Globus pallidus (tissue), 1 donor: ENCODE measurements around the gene SPANXN2.
"Not testable (repeated sequence)": the region's sequence is repeated elsewhere in the genome, so short reads cannot be mapped to it uniquely, and the experiment has no call there.

ENCODE experiments used
- DNase-seq: peaks from one replicate; pipeline ENCODE4 v3.0.0-alpha.2; 2015; ENCODE audit warnings: low spot score

SPANXN2 gene, protein sequence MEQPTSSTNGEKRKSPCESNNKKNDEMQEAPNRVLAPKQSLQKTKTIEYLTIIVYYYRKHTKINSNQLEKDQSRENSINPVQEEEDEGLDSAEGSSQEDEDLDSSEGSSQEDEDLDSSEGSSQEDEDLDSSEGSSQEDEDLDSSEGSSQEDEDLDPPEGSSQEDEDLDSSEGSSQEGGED

DNA sequence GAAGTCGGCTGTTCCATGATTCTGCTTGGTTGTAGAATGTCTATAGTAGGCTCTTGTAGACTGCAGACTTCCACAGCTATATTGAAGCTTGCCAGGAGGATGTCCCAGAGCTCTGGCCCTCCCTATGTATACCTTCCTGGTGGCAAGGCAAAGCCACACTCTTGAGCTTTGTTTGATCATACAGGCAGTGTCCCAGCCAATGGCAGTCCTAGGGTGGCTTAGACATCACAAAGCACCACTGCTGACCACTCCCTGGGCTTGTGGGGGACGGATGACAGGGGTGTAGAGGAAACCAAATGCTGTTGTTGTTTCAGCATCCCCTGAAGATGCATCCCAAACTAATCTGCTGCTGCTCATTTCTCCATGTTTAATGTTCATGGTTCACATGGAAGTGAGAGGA lies at the start of gene SPANXN2:
Gene SPANXN2, minus strand, starts transcription at position 101 of the 400 bp plus-strand sequence. Its CDS starts 84 bp downstream, at position 17.
- DNase-seq: not testable (repeated sequence)

DNA sequence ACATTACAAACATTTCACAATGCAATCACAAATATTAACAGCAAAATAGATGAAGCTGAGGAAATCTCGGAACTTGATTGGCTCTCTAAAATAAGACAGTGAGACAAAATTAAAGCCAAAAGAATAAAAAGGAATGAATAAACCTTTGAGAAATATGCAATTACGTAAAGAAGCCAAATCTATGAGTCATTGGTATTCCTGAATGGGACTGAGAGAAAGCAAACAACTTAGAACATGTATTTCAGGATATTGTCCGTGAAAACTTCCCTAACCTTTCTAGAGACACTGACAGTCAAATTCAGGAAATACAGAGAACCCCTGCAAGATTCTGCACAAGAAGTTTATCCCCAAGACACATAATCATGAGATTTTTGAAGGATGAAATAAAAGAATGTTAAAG lies 48.4 kb upstream of the SPANXN2 start:
- no peak for DNase-seq

DNA sequence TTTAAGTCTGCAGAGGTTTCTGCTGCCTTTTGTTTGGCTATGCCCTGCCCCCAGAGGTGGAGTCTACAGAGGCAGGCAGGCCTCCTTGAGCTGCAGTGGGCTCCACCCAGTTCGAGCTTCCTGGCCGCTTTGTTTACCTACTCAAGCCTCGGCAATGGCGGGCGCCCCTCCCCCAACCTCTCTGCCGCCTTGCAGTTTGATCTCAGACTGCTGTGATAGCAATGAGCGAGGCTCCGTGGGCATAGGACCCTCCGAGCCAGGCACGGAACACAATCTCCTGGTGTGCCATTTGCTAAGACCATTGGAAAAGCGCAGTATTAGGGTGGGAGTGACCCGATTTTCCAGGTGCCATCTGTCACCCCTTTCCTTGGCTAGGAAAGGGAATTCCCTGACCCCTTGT lies 47.2 kb upstream of the SPANXN2 start:
- not testable (repeated sequence) for DNase-seq

DNA sequence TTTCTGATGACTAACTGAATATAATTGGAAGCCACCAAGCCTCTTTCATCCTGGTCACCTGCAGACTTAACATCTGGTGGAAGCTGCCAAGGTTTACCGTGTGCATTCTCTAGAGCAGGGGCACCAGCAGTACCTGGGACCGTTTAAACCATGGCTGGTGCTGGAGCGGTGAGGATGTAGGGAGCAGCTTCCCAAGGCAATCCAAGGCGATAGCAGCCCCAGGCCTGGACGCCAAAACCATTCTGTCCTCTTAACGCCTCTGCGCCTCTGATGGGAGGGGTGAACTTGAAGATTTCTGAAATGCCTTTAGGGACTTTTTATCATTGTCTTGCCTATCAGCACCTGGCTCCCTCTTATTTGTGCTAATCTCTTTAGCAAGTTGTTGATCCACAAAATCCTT lies 37.3 kb upstream of the SPANXN2 start:
- no peak for DNase-seq

DNA sequence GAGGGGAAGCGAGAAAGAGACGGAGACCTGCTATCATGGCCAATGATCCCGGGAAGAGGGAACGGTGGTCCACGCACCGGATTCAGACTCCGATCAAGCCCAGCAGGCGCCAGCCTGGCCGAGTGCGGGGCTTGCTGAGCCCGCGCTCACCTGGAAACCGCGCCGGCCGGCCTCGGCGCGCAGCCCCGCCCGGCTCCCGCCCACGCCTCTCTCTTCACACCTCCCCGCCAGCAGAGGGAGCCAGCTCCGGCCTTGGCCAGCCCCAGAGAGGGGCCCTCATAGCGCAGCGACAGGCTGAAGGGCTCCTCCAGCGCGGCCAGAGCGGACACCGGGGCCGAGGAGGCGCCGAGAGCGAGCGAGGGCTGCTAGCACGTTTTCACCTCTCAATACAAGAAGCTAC lies 36.8 kb upstream of the SPANXN2 start:
- DNase-seq: no peak

DNA sequence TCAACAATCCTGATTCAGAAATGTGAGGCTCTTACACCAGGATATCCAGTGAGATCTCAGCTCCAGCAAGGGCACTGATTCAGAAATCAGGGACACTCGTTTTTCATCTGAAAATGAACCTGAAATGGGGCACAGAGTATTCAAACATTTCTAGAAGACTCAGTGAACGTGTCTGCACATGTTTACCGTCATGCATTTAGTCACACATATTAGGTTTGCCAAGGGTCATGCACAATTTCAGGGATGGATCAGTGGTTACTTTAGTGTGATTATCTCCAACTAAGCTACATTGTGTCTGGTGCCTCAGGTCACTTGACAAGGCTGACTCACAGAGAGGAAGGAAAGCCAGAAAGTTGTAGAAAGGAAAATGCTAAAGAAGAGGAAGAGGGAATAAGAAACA lies 33.6 kb upstream of the SPANXN2 start:
- DNase-seq: no peak

DNA sequence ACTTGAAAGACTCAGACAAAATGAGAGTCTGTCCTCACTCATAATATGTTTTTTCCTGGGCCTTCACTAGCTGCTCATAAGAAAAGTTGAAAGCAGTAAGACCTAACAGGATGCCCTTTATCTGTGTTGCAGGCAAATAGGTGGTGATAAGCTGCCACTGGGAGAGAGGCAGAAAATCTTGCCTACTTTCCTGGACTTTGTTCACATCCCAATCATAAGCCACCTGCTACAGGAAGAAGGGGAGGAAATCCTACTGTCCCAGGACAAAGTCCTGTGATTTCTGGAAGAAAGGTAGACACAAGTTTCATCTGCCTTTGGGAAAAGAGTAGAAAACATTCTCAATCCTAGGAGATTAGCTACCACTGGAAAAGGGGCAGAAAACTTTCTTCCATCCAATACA lies 13.3 kb upstream of the SPANXN2 start:
- DNase-seq: no peak

DNA sequence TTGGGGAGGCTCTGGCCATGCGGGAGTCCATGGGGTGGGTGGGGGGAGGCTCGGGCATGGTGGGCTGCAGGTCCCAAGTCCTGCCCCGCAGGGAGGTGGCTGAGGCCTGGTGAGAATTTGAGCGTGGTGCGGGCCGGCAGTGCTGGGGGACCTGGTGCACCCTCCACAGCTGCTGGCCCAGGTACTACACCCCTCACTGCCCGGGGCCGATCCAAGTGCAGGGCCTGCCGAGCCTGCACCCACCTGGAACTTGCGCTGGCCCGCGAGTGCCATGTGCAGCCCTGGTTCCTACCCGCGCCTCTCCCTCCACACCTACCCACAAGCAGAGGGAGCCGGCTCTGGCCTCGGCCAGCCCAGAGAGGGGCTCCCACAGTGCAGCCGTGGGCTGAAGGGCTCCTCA lies 5.7 kb upstream of the SPANXN2 start:
- DNase-seq: no peak

DNA sequence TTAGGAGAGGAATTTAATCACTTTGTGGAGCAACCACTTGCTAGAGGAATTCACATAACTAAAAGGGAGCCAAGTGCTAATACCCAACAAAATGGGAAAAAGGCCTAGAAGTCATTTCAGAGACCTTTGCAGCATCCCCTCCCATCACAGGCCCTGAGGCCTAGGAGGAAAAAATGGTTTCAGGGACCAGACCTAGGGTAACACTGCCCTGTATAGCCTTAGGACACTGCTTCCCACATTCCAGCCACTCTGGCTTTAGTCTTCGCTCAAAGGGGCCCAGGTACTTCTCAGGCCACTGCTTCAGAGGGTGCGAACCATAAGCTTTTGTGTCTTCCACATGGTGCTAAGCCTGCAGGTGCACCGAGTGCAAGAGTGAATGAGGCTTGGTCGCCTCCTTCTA lies 19.1 kb downstream of the SPANXN2 start:
- no peak for DNase-seq

DNA sequence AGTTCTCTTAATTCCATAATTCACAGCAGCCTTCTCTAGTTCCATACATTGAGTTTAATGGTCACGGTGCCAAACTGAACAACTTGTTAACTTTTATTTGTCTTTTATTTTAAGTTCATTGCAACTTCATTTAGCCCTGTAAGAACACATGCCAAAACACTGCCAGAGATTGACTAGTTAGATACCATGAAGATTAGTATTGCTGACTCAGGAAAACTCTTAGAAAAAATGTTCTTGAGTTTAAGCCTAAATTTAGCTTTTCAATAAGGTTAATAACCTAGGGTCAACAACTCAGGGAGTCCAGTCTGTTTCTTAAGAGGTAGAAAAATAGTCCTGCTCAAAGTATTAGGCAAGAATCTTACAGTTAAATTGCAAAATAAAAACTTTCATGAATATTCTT lies 25.7 kb downstream of the SPANXN2 start:
- DNase-seq: no peak

DNA sequence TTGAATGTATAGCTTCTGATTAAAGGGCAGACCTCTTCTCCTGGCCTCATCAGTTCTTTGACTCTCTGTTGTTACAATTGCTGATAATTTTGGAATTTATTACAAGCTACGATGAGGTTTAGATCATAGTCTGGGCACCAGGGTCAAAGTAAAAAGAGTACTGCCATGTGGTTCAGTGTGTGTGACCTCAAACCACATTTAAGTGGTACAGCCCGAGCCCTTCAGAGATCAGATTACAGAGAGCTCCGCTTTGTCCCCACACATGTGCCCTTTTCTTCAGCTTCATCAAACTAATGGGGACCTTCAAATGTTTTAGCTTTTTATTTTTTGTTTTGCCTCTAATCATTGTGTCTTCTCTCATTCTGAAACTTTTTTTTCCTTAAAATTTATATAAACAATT lies 37.1 kb downstream of the SPANXN2 start:
- DNase-seq: no peak

DNA sequence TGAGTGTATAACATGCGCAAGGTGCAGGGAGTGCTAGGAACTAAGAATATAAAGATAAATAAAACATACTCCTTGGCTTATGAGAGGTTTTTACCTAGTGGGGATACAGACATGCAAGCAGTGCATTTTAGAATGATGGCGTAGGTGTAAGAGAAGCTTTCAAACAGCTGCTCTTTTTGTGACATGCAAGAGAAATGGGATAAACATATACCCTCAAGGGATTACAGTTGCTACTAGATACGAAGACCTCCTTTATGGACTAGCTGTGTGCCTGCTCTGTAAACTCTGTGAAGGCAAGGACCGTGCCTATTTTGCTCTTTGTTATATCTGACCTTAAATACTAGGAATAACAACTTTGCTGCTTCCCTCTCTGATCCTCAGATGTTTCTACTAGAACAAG lies 45.6 kb downstream of the SPANXN2 start:
- no peak for DNase-seq

DNA sequence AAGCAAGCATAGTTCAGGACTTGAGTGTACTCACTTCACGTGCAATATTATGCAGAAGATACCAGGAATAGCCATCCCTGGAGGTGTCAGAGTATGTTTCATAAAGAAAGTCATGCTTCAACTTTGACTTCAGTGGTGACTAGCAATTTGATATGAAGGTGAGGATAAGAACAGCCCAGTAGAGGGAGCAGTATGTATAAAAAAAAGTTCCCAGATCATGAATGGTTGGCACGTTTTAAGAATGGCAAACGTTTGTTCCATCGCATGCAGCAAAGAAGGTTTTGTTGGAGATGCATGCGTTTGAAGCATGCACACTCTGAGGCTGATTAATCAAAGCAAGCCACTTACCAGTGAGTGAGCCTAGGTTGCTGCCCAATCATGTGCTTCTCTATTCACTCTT lies 51.2 kb downstream of the SPANXN2 start:
- no peak for DNase-seq

DNA sequence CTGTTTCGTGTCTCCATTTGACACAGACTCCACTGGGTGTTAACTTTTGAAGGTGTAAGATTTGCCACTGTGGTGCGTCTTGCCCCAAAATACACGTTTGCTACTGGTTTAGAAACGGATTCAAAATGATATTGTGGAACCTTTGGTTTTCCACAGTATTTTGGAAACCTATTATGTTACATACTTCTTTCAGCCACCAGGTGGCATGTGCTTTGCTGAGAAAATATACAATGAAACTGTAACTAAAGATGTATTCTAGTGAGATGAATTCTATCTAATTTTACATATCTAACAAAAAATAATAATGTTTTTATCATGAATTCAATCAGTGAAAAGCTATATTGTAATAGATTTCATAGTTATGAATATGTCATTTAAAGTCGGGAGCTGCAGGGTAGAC lies 56.2 kb downstream of the SPANXN2 start:
- DNase-seq: no peak

DNA sequence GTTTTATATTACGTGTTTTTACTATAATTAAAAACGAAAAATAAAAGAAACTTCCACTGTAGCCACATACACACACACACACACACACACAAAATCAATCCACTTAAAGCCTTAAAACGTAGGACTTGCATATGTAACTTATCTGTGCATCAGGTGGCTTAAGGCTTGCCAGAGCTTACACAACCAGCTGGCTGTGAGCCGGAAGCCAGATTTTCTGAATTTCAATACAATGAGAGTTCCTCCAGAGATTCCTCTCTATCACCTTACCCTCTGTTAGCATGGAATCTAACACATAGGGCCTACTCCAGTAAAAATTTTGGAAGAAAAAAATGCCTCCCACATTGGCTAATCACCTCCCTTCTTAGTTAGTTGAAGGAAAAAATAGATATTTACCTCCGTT lies 56.8 kb downstream of the SPANXN2 start:
- no peak for DNase-seq
